ENCODE results near the gene GDF10. TPM values are rescaled to one million over a fixed set of nuclear protein-coding genes. Genes with fewer than 3 reads are reported as not detected.

Gene GDF10
- total RNA-seq, 4 donors from 2014 or later: 0.79 to 1.2 (median 1.00) TPM; not detected in 1

GRCh38 chr10:47303105-47303504 lies 3.1 kb downstream of the GDF10 start:
- Histone ChIP-seq H3K27me3 (peaks cover 44% of the 10 kb centered on the region), H3K27ac (no peak overlapping the region), H3K36me3 (no peaks in the 10 kb centered on the region), H3K4me3 (no peak overlapping the region), H3K9me3 (no peaks in the 10 kb centered on the region), H3K4me1 (peaks cover 0 to 10% (median 7%) of the 10 kb centered on the region in 4 donors)
- no peak for DNase-seq
- in situ Hi-C loops (cut with MboI; ENCODE audit: low pct_ligation_motif_present in 1 of 4, low pct_unique_long_range_greater_than_20kb in 1 of 4, low sequenced_read_pairs in 3 of 4) (loop anchor here in 2 of 4 donors (10.0 to 25.0 kb wide), 2 partner anchors 266 to 268 kb away; no protein-coding TSS in a partner anchor), intact Hi-C loops (cut with DNase I; ENCODE audit: low total_unique reads) (no loop called here)
- WGBS, 2 donors (ENCODE audit: low coverage in 1 of 2): 95% methylated on average over 7 of the region's 7 CpGs; no CpG with 5 or more reads in 1 of the 2 donors
- TF ChIP-seq EP300 (IDR thresholded peaks at IDR 0.05; ENCODE audit: low read depth) (no peak), POLR2A (IDR thresholded peaks at IDR 0.05) (no peak), POLR2AphosphoS5 (IDR thresholded peaks at IDR 0.05) (no peak)
- TF ChIP-seq, protein P1, sequence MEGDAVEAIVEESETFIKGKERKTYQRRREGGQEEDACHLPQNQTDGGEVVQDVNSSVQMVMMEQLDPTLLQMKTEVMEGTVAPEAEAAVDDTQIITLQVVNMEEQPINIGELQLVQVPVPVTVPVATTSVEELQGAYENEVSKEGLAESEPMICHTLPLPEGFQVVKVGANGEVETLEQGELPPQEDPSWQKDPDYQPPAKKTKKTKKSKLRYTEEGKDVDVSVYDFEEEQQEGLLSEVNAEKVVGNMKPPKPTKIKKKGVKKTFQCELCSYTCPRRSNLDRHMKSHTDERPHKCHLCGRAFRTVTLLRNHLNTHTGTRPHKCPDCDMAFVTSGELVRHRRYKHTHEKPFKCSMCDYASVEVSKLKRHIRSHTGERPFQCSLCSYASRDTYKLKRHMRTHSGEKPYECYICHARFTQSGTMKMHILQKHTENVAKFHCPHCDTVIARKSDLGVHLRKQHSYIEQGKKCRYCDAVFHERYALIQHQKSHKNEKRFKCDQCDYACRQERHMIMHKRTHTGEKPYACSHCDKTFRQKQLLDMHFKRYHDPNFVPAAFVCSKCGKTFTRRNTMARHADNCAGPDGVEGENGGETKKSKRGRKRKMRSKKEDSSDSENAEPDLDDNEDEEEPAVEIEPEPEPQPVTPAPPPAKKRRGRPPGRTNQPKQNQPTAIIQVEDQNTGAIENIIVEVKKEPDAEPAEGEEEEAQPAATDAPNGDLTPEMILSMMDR (IDR thresholded peaks at IDR 0.05): no peak

- no peaks in the 10 kb centered on the region for H3K36me3 ChIP-seq
- TF ChIP-seq EP300 (IDR thresholded peaks at IDR 0.05; ENCODE audit: low read depth) (no peak), POLR2A (IDR thresholded peaks at IDR 0.05) (no peak), POLR2AphosphoS5 (IDR thresholded peaks at IDR 0.05) (no peak)
- TF ChIP-seq, protein P1 (IDR thresholded peaks at IDR 0.05): no peak
- intact Hi-C loops (cut with DNase I; ENCODE audit: low total_unique reads) (no loop called here), in situ Hi-C loops (cut with MboI; ENCODE audit: low pct_ligation_motif_present in 1 of 4, low pct_unique_long_range_greater_than_20kb in 1 of 4, low sequenced_read_pairs in 3 of 4) (loop anchor here in 2 of 4 donors (10.0 to 25.0 kb wide), 2 partner anchors 267 to 269 kb away; no protein-coding TSS in a partner anchor)
- no peak overlapping the region for H3K27ac ChIP-seq
- WGBS, 2 donors (ENCODE audit: low coverage in 1 of 2): 76 to 84% methylated on average over 5 to 6 of the region's 6 CpGs
- no peak for DNase-seq
- no peak overlapping the region for H3K4me3 ChIP-seq
- H3K4me1 ChIP-seq: peaks cover 0 to 10% (median 7%) of the 10 kb centered on the region in 4 donors
- H3K27me3 ChIP-seq: peaks cover 37% of the 10 kb centered on the region
- H3K9me3 ChIP-seq: no peaks in the 10 kb centered on the region
These were observed 3.9 kb downstream of the GDF10 start for GRCh38 chr10:47303866-47304265.

DNA sequence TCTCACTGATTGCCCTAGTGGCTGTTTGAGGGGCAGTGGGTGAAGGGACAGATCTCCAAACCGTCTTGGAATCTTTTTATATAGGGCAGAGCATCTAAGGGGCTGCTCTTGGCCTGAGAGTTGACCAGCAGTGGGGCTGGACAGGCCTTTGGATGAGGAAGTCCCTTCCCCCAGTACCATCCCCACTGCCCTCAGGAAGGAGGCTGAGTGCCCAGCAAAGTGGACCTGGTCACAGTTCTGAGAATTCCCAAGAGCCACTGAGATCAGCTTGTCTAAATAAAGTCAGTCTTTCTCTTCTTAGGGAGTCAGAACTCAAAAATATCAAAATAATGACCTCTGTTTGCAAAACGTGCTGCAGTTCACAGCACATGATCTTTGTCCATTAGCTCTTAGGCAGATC lies 5.6 kb downstream of the GDF10 start:
- no peaks in the 10 kb centered on the region for H3K9me3 ChIP-seq
- peaks cover 20% of the 10 kb centered on the region for H3K27me3 ChIP-seq
- H3K4me3 ChIP-seq: no peak overlapping the region
- in situ Hi-C loops (cut with MboI; ENCODE audit: low pct_ligation_motif_present in 1 of 4, low pct_unique_long_range_greater_than_20kb in 1 of 4, low sequenced_read_pairs in 3 of 4) (loop anchor here in 2 of 4 donors (10.0 to 25.0 kb wide), 2 partner anchors 268 to 271 kb away; no protein-coding TSS in a partner anchor), intact Hi-C loops (cut with DNase I; ENCODE audit: low total_unique reads) (loop anchor here (1.0 kb wide), 1 partner anchor 253 kb away; no protein-coding TSS in a partner anchor)
- no peaks in the 10 kb centered on the region for H3K36me3 ChIP-seq
- DNase-seq: no peak
- 70% methylated on average over 2 of the region's 2 CpGs; no CpG with 5 or more reads in 1 of the 2 donors for WGBS, 2 donors (ENCODE audit: low coverage in 1 of 2)
- peaks cover 0 to 2% (median 2%) of the 10 kb centered on the region in 4 donors for H3K4me1 ChIP-seq
- TF ChIP-seq, protein P1 (IDR thresholded peaks at IDR 0.05): no peak
- no peak for TF ChIP-seq POLR2AphosphoS5 (IDR thresholded peaks at IDR 0.05)
- no peak overlapping the region for H3K27ac ChIP-seq

GRCh38 chr10:47306387-47307210 lies 6.6 kb downstream of the GDF10 start:
- DNase-seq: no peak
- Histone ChIP-seq H3K27me3 (peaks cover 10% of the 10 kb centered on the region), H3K4me3 (no peak overlapping the region), H3K9me3 (no peaks in the 10 kb centered on the region), H3K27ac (no peak overlapping the region), H3K36me3 (no peaks in the 10 kb centered on the region), H3K4me1 (peaks cover 0 to 8% (median 7%) of the 10 kb centered on the region in 4 donors)
- in situ Hi-C loops (cut with MboI; ENCODE audit: low pct_ligation_motif_present in 1 of 4, low pct_unique_long_range_greater_than_20kb in 1 of 4, low sequenced_read_pairs in 3 of 4): loop anchor here in 2 of 4 donors (10.0 to 25.0 kb wide), 2 partner anchors 269 to 272 kb away; no protein-coding TSS in a partner anchor
- TF ChIP-seq POLR2A (IDR thresholded peaks at IDR 0.05) (no peak), POLR2AphosphoS5 (IDR thresholded peaks at IDR 0.05) (no peak), EP300 (IDR thresholded peaks at IDR 0.05; ENCODE audit: low read depth) (no peak)
- TF ChIP-seq, protein P1 (IDR thresholded peaks at IDR 0.05): no peak
- intact Hi-C loops (cut with DNase I; ENCODE audit: low total_unique reads): no loop called here
- 71 to 83% methylated on average over 5 to 10 of the region's 10 CpGs for WGBS, 2 donors (ENCODE audit: low coverage in 1 of 2)

Measured in transverse colon (tissue), 4 donors.